IPS-18a (cell line): Measurements from ENCODE around the gene PPP2R3B.
"Not testable (repeated sequence)": the region's sequence is repeated elsewhere in the genome, so short reads cannot be mapped to it uniquely, and the experiment has no call there.

Experiments used
- H3K27ac ChIP-seq: one replicate; pipeline ENCODE4 v1.5.1; 2013; ENCODE audit warnings: low read length
- H3K27me3 ChIP-seq: one replicate; pipeline ENCODE4 v1.6.1; 2013; ENCODE audit warnings: mild to moderate bottlenecking, low read length; ENCODE audit not compliant: control insufficient read depth, insufficient read depth
- H3K36me3 ChIP-seq: one replicate; pipeline ENCODE4 v1.6.1; 2013; ENCODE audit warnings: low read depth, low read length; ENCODE audit not compliant: control insufficient read depth
- H3K4me1 ChIP-seq: one replicate; pipeline ENCODE4 v1.6.1; 2013; ENCODE audit warnings: low read depth, low read length; ENCODE audit not compliant: control insufficient read depth
- H3K4me3 ChIP-seq: one replicate; pipeline ENCODE4 v1.5.1; 2013; ENCODE audit warnings: low read length
- H3K9ac ChIP-seq: one replicate; pipeline ENCODE4 v1.6.1; 2013; ENCODE audit warnings: mild to moderate bottlenecking, low read length, moderate library complexity
- H3K9me3 ChIP-seq: one replicate; pipeline ENCODE4 v1.6.1; 2013; ENCODE audit warnings: low read depth, low read length; ENCODE audit not compliant: control insufficient read depth

Gene PPP2R3B

DNA sequence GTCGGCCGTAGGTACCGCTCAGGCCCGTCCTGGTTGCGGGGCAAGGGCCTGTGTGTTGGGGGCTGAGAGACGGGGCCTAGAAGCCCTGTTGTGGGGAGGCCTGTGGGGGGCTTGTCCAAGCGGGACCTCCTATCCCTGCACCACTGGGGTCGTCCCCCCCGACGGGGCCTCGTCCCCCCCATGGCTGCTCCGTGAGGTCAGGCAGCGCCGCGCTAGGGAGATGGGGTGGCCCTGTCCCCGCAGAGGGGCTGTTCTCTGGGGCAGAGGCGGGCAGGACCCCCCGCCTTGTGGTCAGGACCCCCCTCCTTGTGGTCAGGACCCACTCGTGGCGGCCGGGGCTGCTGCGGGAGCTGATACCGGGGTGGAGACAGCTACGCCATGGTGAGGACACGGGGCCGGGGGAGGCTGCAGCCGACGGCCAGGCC lies 56.0 kb downstream of the PPP2R3B start:
- H3K4me1 ChIP-seq = no peaks in the 10 kb centered on the region
- no peak overlapping the region for H3K4me3 ChIP-seq
- no peak overlapping the region for H3K27ac ChIP-seq
- no peaks in the 10 kb centered on the region for H3K9me3 ChIP-seq
- H3K27me3 ChIP-seq = peaks cover 5% of the 10 kb centered on the region
- no peaks in the 10 kb centered on the region for H3K36me3 ChIP-seq
- no peak overlapping the region for H3K9ac ChIP-seq

DNA sequence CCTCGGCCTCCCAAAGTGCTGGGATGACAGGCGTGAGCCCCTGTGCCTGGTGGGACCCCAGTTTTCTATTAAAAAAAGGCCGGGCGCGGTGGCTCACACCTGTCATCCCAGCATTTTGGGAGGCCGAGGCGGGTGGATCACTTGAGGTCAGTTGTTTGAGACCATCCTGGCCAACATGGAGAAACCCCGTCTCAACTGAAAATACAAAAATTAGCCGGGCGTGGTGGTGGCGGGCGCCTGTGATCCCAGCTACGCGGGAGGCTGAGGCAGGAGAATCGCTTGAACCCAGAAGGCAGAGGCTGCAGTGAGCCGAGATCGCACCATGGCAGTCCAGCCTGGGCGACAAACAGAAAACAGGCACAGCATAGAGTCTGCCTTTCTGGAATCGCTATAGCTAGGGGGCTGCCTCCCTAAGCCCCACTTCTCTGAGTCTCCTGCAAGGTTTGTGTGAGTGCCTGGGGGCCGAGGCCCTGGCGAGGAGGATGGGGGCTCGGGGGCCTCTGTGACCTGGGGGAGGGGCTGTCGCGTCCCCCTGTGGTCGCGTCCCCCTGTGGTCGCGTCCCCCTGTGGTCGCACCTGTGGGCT lies 56.5 kb downstream of the PPP2R3B start:
- H3K9me3 ChIP-seq, H3K36me3 ChIP-seq, H3K27ac ChIP-seq, H3K4me1 ChIP-seq, H3K9ac ChIP-seq, H3K4me3 ChIP-seq, H3K27me3 ChIP-seq: not testable (repeated sequence)

DNA sequence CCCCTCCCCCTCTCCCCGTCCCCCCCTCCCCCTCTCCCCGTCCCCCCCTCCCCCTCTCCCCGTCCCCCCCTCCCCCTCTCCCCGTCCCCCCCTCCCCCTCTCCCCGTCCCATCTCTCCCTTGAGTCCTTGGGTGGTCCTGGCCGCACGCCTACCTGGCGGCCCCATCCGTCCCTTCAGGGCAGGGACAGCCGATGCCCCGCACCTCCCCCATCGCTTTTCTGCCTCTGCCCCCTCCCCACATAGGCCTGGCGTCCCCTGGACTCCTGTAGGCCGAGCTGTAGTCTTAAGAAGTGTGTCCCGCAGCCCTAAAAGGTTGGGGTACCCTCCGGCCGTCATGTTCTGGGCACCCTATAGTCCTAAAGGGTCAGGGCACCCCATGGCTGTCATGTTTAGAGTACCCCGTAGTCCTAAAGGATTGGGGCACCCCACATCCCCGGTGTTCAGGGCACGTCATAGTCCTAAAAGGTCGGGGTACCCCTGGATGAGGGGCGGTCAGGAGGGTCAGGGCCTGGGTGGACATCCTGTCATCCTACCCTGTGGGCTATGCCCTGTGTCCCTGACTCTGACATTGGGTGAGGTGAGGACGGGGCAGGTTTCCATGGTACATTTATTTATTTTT lies 57.3 kb downstream of the PPP2R3B start:
- H3K36me3 ChIP-seq = no peaks in the 10 kb centered on the region
- H3K9me3 ChIP-seq = no peaks in the 10 kb centered on the region
- no peak overlapping the region for H3K27ac ChIP-seq
- H3K4me1 ChIP-seq = no peaks in the 10 kb centered on the region
- H3K27me3 ChIP-seq = peaks cover 5% of the 10 kb centered on the region
- H3K9ac ChIP-seq = no peak overlapping the region
- H3K4me3 ChIP-seq = no peak overlapping the region

DNA sequence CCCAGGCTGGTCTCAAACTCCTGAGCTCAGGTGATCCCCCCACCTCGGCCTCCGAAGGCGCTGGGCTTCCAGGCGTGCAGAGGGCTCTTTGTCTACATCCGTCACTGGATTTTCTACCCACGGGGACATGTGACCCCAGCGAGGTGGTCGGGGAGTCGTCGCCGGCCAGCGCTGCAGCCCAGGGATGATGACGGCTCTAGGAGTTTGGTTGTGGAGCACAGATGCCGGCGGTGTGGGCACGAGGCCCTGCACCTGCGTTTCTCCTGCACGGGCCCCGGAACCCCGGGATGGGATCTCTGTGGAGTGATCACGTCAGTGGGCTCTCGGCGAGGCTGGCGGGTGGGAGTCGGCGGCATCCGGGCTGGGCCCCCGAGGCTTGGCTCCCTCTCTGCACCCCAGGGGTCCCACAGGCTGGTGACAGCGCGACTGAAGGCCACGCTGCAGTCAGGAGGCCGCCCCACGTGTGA lies 59.0 kb downstream of the PPP2R3B start:
- H3K9me3 ChIP-seq = no peaks in the 10 kb centered on the region
- H3K9ac ChIP-seq = no peak overlapping the region
- H3K27ac ChIP-seq = no peak overlapping the region
- peaks cover 5% of the 10 kb centered on the region for H3K27me3 ChIP-seq
- H3K36me3 ChIP-seq = no peaks in the 10 kb centered on the region
- no peaks in the 10 kb centered on the region for H3K4me1 ChIP-seq
- H3K4me3 ChIP-seq = no peak overlapping the region

DNA sequence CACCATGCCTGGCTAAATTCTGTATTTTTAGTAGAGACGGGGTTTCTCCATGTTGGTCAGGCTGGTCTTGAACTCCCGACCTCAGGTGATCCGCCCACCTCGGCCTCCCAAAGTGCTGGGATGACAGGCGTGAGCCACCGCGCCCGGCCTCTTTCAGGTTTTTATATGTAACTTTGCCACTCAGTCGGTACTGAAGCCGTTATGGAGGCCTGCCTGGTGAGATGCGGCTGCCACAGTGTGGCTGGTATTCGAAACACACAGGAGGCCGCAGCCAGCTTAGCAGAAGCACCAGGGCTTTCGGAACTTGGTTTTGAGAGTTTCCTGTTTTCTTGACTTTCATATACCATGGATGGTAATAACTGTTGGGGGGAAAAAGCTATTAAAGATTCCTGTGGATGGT lies 62.0 kb downstream of the PPP2R3B start:
- H3K9ac ChIP-seq, H3K27me3 ChIP-seq, H3K4me1 ChIP-seq, H3K36me3 ChIP-seq, H3K9me3 ChIP-seq, H3K4me3 ChIP-seq, H3K27ac ChIP-seq: not testable (repeated sequence)

DNA sequence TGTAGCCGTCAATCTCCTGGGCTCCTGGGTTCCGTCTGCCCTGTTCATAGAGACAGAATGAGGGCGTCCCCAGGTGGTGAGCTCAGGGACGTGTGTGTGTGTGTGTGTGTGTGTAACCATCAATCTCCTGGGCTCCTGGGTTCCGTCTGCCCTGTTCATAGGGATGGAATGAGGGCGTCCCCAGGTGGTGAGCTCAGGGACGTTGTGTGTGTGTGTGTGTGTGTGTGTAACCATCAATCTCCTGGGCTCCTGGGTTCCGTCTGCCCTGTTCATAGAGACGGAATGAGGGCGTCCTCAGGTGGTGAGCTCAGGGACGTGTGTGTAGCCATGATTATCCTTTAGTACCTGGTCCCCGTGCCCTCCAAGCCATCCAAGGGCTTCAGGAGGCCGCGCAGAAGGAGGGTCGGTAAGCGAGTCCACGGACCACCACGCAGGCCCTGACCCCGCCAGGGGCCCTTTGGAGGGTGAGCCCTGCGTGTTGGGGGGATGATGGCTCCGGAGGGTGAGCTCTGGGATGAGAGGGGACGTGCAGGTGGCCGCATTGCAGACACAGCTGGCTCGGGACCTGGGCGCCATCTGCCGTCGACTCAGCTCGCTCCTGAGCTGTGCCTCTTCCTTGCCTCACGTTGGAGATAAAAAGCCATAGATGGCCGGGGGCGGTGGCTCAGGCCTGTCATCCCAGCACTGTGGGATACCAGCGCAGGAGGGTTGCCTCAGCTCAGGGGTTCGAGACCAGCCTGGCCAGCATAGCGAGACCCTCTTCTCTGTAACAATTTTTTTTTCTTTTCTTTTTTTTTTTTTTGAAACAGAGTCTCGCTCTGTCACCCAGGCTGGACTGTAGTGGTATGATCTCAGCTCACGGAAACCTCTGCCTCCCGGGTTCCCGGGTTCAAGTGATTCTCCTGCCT lies 62.7 kb downstream of the PPP2R3B start:
- Histone ChIP-seq H3K9ac (no peak overlapping the region), H3K27ac (no peak overlapping the region), H3K36me3 (no peaks in the 10 kb centered on the region), H3K4me3 (peak overlapping the region; percentile 45), H3K27me3 (no peaks in the 10 kb centered on the region), H3K4me1 (no peaks in the 10 kb centered on the region), H3K9me3 (no peaks in the 10 kb centered on the region)

DNA sequence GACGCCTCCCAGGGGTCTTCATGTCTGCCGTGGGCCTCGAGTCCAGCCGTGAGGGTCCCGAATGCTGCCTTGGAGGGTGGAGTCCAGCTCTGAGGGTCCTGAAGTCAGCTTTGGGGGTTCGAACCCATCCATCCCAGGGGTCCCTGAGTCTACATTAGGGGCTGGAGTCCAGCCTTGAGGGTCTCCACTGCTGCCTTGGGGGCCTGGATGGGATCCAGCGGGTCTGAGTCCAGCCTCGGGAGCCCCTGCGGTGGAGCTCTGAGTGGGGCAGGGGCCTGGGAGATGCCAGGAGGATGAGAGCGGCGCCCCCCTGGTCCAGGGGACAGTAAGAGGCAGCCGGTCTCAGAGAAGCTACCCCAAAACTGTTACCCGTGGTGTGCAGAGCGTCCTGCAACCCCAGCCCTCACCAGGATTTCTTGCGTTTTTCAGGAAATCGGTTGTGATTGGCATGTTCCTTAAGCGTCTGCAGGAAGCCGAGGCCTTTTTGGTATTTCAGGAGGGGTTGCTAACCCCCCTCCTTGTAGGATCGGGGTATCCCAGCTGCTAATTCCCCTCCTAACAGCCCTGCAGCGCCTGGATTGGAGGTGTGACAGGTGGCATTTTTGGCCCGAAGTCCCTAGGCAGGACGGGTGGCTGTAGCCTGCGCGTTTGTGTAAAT lies 66.5 kb downstream of the PPP2R3B start:
- peak overlapping the region; percentile 76 for H3K4me3 ChIP-seq
- no peaks in the 10 kb centered on the region for H3K9me3 ChIP-seq
- peak overlapping the region; percentile 87 for H3K9ac ChIP-seq
- no peak overlapping the region for H3K27ac ChIP-seq
- H3K27me3 ChIP-seq = no peaks in the 10 kb centered on the region
- peaks cover 10% of the 10 kb centered on the region for H3K36me3 ChIP-seq
- H3K4me1 ChIP-seq = no peaks in the 10 kb centered on the region

DNA sequence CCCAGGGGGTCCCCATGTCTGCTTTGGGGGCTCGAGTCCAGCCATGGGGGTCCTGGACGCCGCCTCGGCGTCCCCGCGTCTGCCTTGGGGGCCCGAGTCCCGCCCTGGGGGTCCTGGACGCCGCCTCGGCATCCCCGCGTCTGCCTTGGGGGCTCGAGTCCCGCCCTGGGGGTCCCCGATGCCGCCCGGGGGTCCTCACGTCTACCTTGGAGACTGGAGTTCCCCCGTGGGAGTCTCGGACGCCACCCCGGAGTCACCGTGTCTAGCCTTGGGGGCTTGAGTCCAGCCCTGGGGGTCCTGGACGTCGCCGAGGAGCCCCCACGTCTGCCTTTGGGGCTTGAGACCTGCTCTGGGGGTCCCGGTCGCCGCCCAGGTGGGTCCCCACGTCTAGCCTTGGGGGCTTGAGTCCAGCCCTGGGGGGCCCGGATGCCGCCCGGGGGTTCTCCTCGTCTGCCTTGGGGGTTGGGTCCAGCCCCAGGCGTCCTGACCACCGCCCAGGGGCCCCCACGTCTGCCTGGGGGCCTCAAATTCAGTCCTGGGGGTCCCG lies 67.1 kb downstream of the PPP2R3B start:
- no peaks in the 10 kb centered on the region for H3K9me3 ChIP-seq
- peaks cover 16% of the 10 kb centered on the region for H3K36me3 ChIP-seq
- peak overlapping the region; percentile 87 for H3K9ac ChIP-seq
- H3K4me1 ChIP-seq = no peaks in the 10 kb centered on the region
- no peak overlapping the region for H3K27ac ChIP-seq
- H3K4me3 ChIP-seq = peak overlapping the region; percentile 76
- H3K27me3 ChIP-seq = no peaks in the 10 kb centered on the region

DNA sequence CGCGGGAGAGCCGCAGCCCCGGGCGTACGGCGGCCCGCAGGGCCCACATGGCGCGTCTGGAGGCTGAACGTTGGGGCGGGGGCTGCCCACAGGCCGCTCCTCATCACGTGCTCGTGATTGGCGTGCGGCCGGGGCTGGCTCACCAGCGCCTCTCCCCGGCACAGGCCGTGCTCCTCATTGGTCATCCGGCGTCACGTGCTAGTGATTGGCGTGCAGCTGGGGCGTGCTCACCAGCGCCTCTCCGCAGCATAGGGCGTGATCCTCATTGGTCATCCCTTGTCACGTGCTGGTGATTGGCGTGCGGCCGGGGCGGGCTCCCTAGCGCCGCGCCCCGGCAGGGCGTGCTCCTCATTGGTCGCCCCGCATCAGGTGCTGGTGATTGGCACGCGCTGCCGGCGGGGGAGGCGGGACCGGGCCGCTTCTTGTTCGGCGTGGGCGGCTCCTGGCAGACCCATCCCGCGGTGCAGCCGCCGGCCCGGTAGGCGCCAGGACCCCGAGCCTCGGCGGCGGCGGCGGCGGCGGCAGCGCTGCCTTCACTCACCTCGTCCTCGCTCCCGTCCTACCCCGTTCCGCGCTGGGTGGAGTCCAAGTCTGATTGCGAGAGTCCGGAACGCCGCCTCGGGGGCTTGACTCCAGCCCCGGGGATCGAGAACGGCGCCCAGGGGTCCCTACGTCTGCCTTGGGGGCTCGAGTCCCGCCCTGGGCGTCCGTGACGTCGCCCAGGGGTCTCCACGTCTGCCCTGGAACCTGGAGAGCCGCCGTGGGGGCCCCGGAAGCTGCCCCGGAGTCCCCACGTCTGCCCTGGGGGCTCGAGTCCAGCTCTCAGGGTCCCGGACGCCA lies 67.7 kb downstream of the PPP2R3B start, which contains the start of gene GTPBP6:
Gene GTPBP6 (minus strand): TSS at position 58 of the 840 bp plus-strand sequence. CDS start 9 bp downstream, at position 49.
- H3K9ac ChIP-seq = peak within 1 kb of the TSS; percentile 87
- H3K4me3 ChIP-seq = peak within 1 kb of the TSS; percentile 76
- no peaks in the 10 kb centered on the region for H3K27me3 ChIP-seq
- no peaks in the 10 kb centered on the region for H3K9me3 ChIP-seq
- no peak within 1 kb of the TSS for H3K27ac ChIP-seq
- H3K4me1 ChIP-seq = no peaks in the 10 kb centered on the region
- H3K36me3 ChIP-seq = peaks cover 18% of the 10 kb centered on the region

DNA sequence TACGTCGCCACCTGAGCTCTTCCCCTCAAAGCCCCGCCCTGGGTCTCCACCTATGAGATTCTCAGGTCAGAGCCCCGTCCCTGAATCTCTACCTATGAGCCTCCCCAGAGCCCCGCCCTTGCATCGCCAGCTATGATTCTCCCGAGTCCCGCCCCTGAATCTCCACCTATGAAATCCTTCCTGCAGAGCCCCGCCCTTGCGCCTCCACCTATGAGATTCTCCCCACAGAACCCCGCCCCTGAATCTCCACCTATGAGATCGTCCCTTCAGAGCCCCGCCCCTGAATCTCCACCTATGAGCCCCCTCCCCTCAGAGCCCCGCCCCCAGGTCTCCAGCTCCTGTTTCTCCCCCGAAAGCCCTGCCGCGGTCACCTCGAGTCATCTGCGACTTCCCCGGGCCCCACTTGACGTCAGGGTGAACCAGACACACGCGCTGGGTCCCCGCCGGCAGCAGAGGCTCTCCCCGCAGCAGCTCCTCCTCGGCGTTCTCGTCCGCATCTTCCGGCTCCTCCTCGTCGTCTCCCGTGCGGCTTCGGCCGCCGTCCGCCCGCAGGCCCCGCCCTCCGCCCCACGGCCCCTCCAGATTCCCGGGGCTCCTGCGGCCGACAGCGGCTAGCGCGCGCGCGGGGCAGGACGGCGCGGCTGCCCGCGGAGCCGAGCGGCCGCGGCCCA lies 68.5 kb downstream of the PPP2R3B start:
- H3K9me3 ChIP-seq = no peaks in the 10 kb centered on the region
- H3K4me3 ChIP-seq = peak overlapping the region; percentile 74
- no peaks in the 10 kb centered on the region for H3K4me1 ChIP-seq
- peaks cover 26% of the 10 kb centered on the region for H3K36me3 ChIP-seq
- no peak overlapping the region for H3K27ac ChIP-seq
- H3K27me3 ChIP-seq = no peaks in the 10 kb centered on the region
- H3K9ac ChIP-seq = peak overlapping the region; percentile 72
